Activated CD8-positive, alpha-beta T cell treated with anti-CD3 and anti-CD28 coated beads, Interleukin-2, amount 10 ng/mL, durations not matched to agents 7 days and 5 days (primary cell): Measurements from ENCODE around the gene ACYP2. TPM values are rescaled to one million over a fixed set of nuclear protein-coding genes. Genes with fewer than 3 reads are reported as not detected.
"Not testable (repeated sequence)": the region's sequence is repeated elsewhere in the genome, so short reads cannot be mapped to it uniquely, and the experiment has no call there.

Source experiments
- ATAC-seq: fragments of 150-1000 bp; cut with Tn5 transposase; one replicate; pipeline ENCODE4 v1.10.0; 2021; ENCODE audit warnings: moderate library complexity
- CTCF ChIA-PET: fragments of 350-600 bp; sonication (Branson Sonifier 250); formaldehyde crosslinking; loops from one replicate; lab custom pipeline; 2021; ENCODE audit warnings: antibody characterized with exemption; lab: Charles Lee
- POLR2A ChIA-PET: fragments of 350-600 bp; sonication (Branson Sonifier 250); formaldehyde crosslinking; loops from one replicate; lab custom pipeline; 2021; ENCODE audit warnings: antibody characterized with exemption; lab: Charles Lee
- DNase-seq: peaks from one replicate; pipeline ENCODE4 v3.0.0-alpha.2; 2020
- H3K27ac Mint-ChIP-seq: one replicate; pipeline ENCODE4 v1.8.0; 2021; ENCODE audit warnings: mild to moderate bottlenecking, mixed read lengths
- H3K27me3 Mint-ChIP-seq: one replicate; pipeline ENCODE4 v1.8.0; 2021; ENCODE audit warnings: low read depth, mixed read lengths
- H3K36me3 Mint-ChIP-seq: one replicate; pipeline ENCODE4 v1.8.0; 2021; ENCODE audit warnings: low read depth, mixed read lengths
- H3K4me1 Mint-ChIP-seq: one replicate; pipeline ENCODE4 v1.8.0; 2021; ENCODE audit warnings: low read depth, mixed read lengths
- H3K4me3 Mint-ChIP-seq: one replicate; pipeline ENCODE4 v1.8.0; 2021; ENCODE audit warnings: mild to moderate bottlenecking, mixed read lengths
- H3K9me3 Mint-ChIP-seq: one replicate; pipeline ENCODE4 v1.8.0; 2022; ENCODE audit warnings: mixed read lengths; ENCODE audit not compliant: insufficient read depth
- total RNA-seq, 2 experiments: library from RNA; stranded (reverse); gene quantifications; one replicate each; pipeline ENCODE4 v1.2.3, GENCODE V29; 2021

ACYP2 gene
- total RNA-seq, 2 experiments from 2014 or later = 9.0 to 9.6 TPM

DNA sequence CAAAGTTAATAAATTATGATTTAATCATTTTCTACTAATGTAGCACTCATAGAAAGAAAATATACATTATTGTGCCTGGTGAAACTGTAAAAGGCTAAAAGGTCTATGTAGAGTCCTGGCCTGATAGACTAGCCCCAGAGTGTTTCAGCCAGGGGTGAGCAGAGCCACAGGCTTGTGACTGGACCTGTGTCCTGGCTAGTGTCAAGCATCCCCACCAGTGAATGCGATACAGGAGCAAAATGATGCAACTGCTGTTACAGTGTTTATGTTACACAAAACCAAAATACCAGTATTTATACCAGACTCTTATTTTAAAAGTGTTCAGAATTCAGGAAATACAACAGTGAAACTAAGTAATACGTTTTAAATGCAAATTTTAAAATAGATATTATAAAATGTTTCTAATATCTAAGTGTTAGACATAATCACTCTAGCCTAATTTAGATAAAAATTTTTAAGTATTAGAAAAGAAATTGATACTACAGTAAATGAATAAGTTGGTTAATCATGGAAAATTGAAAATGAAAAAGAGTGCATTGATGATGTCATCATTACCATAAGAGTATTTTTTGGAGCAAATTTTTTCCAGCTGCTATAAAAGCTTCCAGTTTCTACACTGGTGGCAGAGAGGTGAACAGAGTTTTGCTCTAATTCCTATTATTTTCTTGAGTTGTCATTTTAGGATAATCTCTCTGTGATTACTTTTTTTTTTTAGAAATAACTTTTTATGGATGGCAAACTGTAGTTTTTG lies 146.8 kb downstream of the ACYP2 start:
- no peaks in the 10 kb centered on the region for H3K27me3 Mint-ChIP-seq
- ATAC-seq (no peak), DNase-seq (no peak)
- ChIA-PET POLR2A (no interaction called here), CTCF (interaction anchor here (0.7 kb wide), 1 partner anchor 23 kb away, joined by 3 read pairs; no protein-coding TSS in a partner anchor)
- no peaks in the 10 kb centered on the region for H3K36me3 Mint-ChIP-seq
- no peak overlapping the region for H3K4me3 Mint-ChIP-seq
- no peak overlapping the region for H3K27ac Mint-ChIP-seq
- H3K9me3 Mint-ChIP-seq = no peaks in the 10 kb centered on the region
- no peaks in the 10 kb centered on the region for H3K4me1 Mint-ChIP-seq

- H3K9me3 Mint-ChIP-seq, POLR2A ChIA-PET, H3K4me3 Mint-ChIP-seq, H3K27me3 Mint-ChIP-seq, CTCF ChIA-PET, H3K4me1 Mint-ChIP-seq, DNase-seq, ATAC-seq, H3K27ac Mint-ChIP-seq, H3K36me3 Mint-ChIP-seq: not testable (repeated sequence)
Measured at GRCh38 chr2:54265081-54265480, 149.7 kb downstream of the ACYP2 start.

- Mint-ChIP-seq H3K36me3 (no peaks in the 10 kb centered on the region), H3K27ac (no peak overlapping the region), H3K27me3 (no peaks in the 10 kb centered on the region), H3K9me3 (no peaks in the 10 kb centered on the region), H3K4me3 (no peak overlapping the region), H3K4me1 (peaks cover 7% of the 10 kb centered on the region)
- ATAC-seq (no peak), DNase-seq (no peak)
- POLR2A ChIA-PET = no interaction called here
- CTCF ChIA-PET = no interaction called here
Measured at GRCh38 chr2:54267577-54267976, 152.2 kb downstream of the ACYP2 start.

DNA sequence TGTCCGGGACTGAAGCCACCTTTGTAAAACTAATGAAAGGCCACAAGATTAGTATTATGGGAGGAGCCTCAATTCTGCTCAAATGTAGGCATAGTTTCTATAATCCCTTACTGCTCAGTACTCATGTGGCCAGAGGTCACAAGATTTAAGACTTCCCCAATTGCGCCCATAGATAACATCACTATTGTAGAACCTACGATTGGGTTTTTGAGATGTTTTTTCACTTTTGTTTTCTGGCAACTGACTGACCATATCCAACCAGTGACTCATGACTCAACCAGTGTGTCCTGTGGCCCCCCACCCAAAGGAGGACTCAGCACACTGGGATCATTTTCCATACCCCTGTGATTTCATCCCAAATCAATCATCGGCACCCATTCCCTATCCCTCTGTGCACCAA lies 155.8 kb downstream of the ACYP2 start:
- Mint-ChIP-seq H3K4me1 (peaks cover 9% of the 10 kb centered on the region), H3K9me3 (no peaks in the 10 kb centered on the region), H3K36me3 (no peaks in the 10 kb centered on the region), H3K27me3 (no peaks in the 10 kb centered on the region), H3K4me3 (no peak overlapping the region), H3K27ac (no peak overlapping the region)
- no peak for DNase-seq
- POLR2A ChIA-PET = no interaction called here
- CTCF ChIA-PET = no interaction called here
- ATAC-seq = no peak

DNA sequence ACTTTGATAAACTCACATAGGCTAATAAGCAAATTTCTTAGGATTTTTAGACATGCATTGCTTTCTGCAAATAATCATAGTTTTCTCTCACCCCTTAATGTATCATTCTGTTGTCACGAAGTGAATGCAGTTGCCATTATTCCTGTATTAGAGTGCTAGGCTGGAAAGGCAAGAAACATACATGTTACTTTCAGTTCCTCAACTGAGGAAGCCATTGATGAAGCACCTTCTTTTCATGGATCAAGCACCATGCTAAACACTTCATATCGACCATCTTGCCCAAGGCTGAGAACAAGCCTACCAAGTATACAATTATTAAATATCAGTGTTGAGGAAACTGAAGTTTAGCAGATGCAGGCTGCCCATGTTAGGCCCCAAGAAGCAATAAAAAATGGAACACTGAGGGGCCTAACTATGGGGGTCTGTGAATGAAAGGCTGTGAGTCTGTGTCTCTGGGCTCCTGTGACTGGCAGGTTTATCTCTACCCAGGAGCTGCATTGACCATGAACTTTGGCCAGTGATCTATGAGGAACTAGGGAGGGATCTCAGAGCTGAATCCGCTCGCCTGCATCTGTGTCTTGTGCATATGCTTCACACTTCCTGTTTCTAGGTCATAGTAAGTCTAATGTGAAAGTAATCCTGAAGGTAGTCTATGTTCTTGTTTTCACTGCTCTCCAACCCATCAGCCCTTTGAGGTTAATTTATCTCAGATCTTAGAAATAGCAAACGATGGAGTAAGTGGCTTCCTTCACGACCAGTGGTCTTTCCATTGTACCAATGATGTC lies 156.6 kb downstream of the ACYP2 start:
- no peak for ATAC-seq

GRCh38 chr2:54274781-54275242 lies 159.4 kb downstream of the ACYP2 start:
- ATAC-seq = no peak
- H3K36me3 Mint-ChIP-seq = no peaks in the 10 kb centered on the region
- no peak overlapping the region for H3K4me3 Mint-ChIP-seq
- DNase-seq = no peak
- H3K27me3 Mint-ChIP-seq = no peaks in the 10 kb centered on the region
- ChIA-PET CTCF (no interaction called here), POLR2A (no interaction called here)
- H3K27ac Mint-ChIP-seq = no peak overlapping the region
- H3K9me3 Mint-ChIP-seq = no peaks in the 10 kb centered on the region
- H3K4me1 Mint-ChIP-seq = peaks cover 9% of the 10 kb centered on the region

More for the DNA sequence above, 156.6 kb downstream of the ACYP2 start:
- ChIA-PET POLR2A (no interaction called here), CTCF (no interaction called here)
- Mint-ChIP-seq H3K9me3 (no peaks in the 10 kb centered on the region), H3K36me3 (no peaks in the 10 kb centered on the region), H3K27ac (no peak overlapping the region), H3K4me1 (peaks cover 9% of the 10 kb centered on the region), H3K4me3 (no peak overlapping the region), H3K27me3 (no peaks in the 10 kb centered on the region)
- no peak for DNase-seq

DNA sequence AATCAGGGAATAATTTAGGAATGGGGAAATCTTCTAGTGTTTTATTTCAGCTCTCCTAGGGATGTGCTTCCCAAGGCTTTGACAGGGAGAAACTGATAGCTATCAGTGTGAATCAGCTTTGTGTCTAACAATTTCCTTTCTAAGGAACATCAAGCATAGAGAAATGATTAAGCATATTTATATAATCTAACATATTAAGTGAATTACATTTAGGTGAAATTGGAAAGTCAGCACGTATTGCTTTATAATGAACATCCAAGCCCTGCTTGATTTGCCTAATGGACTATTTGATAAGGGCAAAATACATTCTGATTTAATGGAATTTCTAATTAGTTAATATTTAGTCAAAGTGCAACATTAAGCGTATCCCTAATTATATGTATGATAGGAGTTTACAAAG lies 160.1 kb downstream of the ACYP2 start:
- Mint-ChIP-seq H3K36me3 (no peaks in the 10 kb centered on the region), H3K4me3 (no peak overlapping the region), H3K4me1 (peaks cover 9% of the 10 kb centered on the region), H3K27ac (no peak overlapping the region), H3K9me3 (no peaks in the 10 kb centered on the region), H3K27me3 (no peaks in the 10 kb centered on the region)
- no peak for ATAC-seq
- no peak for DNase-seq
- ChIA-PET CTCF (no interaction called here), POLR2A (no interaction called here)

DNA sequence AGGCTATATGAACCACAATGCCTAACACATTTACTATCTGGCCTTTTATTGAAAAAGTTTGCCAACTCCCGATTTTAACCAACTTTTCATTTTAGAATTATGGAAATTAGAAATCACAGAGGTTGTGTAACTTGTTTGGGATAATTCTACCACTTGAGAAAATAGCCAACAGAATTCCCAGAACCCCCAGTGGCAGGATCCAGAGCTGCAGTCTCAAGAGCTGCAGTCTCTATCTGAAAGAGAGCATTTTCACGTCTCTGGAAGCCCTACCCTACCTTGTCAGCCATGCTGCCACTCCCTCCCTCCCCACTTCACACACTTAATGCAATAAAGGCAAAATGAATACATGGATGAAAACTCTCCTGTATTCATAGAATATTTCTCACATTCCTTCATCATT lies 164.0 kb downstream of the ACYP2 start:
- no peak for ATAC-seq

GRCh38 chr2:54284826-54285225 lies 169.4 kb downstream of the ACYP2 start:
- ChIA-PET CTCF (interaction anchor here (0.5 kb wide), 1 partner anchor 22 kb away, joined by 3 read pairs; no protein-coding TSS in a partner anchor), POLR2A (no interaction called here)
- Mint-ChIP-seq H3K27me3 (no peaks in the 10 kb centered on the region), H3K36me3 (no peaks in the 10 kb centered on the region), H3K9me3 (no peaks in the 10 kb centered on the region), H3K4me3 (no peak overlapping the region), H3K4me1 (peaks cover 2% of the 10 kb centered on the region), H3K27ac (no peak overlapping the region)
- no peak for DNase-seq
- no peak for ATAC-seq

More for the DNA sequence above, 164.0 kb downstream of the ACYP2 start:
- Mint-ChIP-seq H3K36me3 (no peaks in the 10 kb centered on the region), H3K4me1 (peaks cover 2% of the 10 kb centered on the region), H3K4me3 (no peak overlapping the region), H3K9me3 (no peaks in the 10 kb centered on the region), H3K27ac (no peak overlapping the region), H3K27me3 (no peaks in the 10 kb centered on the region)
- no peak for DNase-seq
- POLR2A ChIA-PET = no interaction called here
- CTCF ChIA-PET = no interaction called here

- H3K4me3 Mint-ChIP-seq = no peak overlapping the region
- H3K27ac Mint-ChIP-seq = no peak overlapping the region
- H3K4me1 Mint-ChIP-seq = peaks cover 2% of the 10 kb centered on the region
Measured at GRCh38 chr2:54285451-54285850, 170.0 kb downstream of the ACYP2 start.

DNA sequence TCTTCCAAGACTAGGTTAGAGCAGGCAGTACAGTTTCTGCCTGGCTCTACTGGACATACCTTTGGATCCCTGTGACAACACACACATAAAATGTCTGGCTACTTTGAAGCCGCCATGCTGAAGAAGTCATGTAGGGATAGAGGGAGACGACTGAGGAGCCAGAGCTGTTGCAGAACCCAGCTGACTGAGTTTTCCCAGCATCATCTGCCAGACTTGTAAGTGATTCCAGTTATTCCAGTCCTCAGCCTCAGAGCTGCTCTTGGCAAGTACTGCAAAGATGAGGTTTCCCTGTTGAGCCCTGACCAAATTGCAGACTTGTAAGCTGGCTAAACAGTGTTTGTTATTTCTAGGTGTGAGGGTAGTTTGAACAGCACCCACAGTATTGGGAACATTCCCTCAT lies 172.1 kb downstream of the ACYP2 start:
- ATAC-seq (no peak), DNase-seq (no peak)
- no peaks in the 10 kb centered on the region for H3K9me3 Mint-ChIP-seq
- H3K27me3 Mint-ChIP-seq = no peaks in the 10 kb centered on the region
- POLR2A ChIA-PET = no interaction called here
- H3K4me3 Mint-ChIP-seq = no peak overlapping the region
- H3K36me3 Mint-ChIP-seq = no peaks in the 10 kb centered on the region
- CTCF ChIA-PET = no interaction called here
- peaks cover 1% of the 10 kb centered on the region for H3K4me1 Mint-ChIP-seq
- no peak overlapping the region for H3K27ac Mint-ChIP-seq

More at GRCh38 chr2:54285451-54285850, 170.0 kb downstream of the ACYP2 start:
- H3K9me3 Mint-ChIP-seq = no peaks in the 10 kb centered on the region
- ChIA-PET POLR2A (no interaction called here), CTCF (no interaction called here)
- DNase-seq (no peak), ATAC-seq (no peak)
- H3K27me3 Mint-ChIP-seq = no peaks in the 10 kb centered on the region
- no peaks in the 10 kb centered on the region for H3K36me3 Mint-ChIP-seq

DNA sequence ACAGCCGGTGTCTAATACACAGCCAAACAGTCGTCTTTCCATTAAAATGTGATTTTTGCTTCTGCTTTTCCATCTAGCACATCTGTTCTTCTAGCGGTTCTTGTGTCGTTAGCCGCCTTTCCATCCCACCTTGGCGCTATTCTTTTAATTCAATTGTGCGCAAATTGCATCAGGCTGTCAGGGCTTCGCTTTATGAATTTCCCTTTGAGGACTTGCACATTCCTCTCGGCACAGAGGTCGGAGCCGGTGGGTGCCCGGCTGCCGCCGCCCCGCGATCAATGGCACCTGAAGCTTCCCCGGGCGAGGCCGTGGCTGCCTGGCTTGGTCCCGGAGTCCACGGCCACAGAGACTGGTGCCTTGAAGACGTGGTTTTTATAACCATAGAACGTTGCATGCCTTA lies 174.5 kb downstream of the ACYP2 start:
- Mint-ChIP-seq H3K36me3 (no peaks in the 10 kb centered on the region), H3K9me3 (no peaks in the 10 kb centered on the region)

More for the DNA sequence above, 174.5 kb downstream of the ACYP2 start:
- Mint-ChIP-seq H3K4me1 (no peaks in the 10 kb centered on the region), H3K4me3 (no peak overlapping the region), H3K27ac (no peak overlapping the region), H3K27me3 (no peaks in the 10 kb centered on the region)
- DNase-seq = no peak
- no peak for ATAC-seq
- ChIA-PET POLR2A (no interaction called here), CTCF (no interaction called here)
